Gastroesophageal sphincter (tissue), 4 donors: ENCODE results near the gene WNK3. TPM values are rescaled to one million over a fixed set of nuclear protein-coding genes. Genes with fewer than 3 reads are reported as not detected.
"Not testable (repeated sequence)": the region's sequence is repeated elsewhere in the genome, so short reads cannot be mapped to it uniquely, and the experiment has no call there.

Source experiments
- ATAC-seq: fragments of 150-250 bp; one replicate; pipeline ENCODE4 v1.9.1; 2016; ENCODE audit warnings: mild to moderate bottlenecking, moderate library complexity
- H3K27ac ChIP-seq, 4 donors: fragments of 200-600 bp; sonication (generic) in 3 of 4; 1 replicate in 3 of 4; 2 replicates in 1 of 4; pipeline ENCODE4 v1.5.1; 2016 to 2019
- H3K27me3 ChIP-seq: fragments of 200-600 bp; sonication (generic); one replicate; pipeline ENCODE4 v1.5.1; 2019
- H3K36me3 ChIP-seq, 2 donors: fragments of 200-600 bp; sonication (generic); one replicate each; pipeline ENCODE4 v1.5.1; 2019; ENCODE audit warnings: control low read depth in 1 of 2
- H3K4me1 ChIP-seq, 3 donors: fragments of 200-600 bp; sonication (generic); 1 replicate in 2 of 3; 2 replicates in 1 of 3; pipeline ENCODE4 v1.5.1; 2016 to 2019; ENCODE audit warnings: control low read depth in 2 of 3
- H3K4me3 ChIP-seq, 2 donors: fragments of 200-600 bp; sonication (generic); one replicate each; pipeline ENCODE4 v1.5.1; 2019; ENCODE audit warnings: mild to moderate bottlenecking in 1 of 2, moderate library complexity in 1 of 2
- H3K9me3 ChIP-seq, 3 donors: fragments of 200-600 bp; sonication (generic); one replicate each; pipeline ENCODE4 v1.5.1; 2017 to 2019; ENCODE audit warnings: control low read depth in 2 of 3
- EP300 ChIP-seq: sonication (generic); formaldehyde crosslinking; IDR thresholded peaks from one replicate; pipeline ENCODE4 v1.6.1; 2017; ENCODE audit warnings: antibody characterized with exemption, mild to moderate bottlenecking
- POLR2A ChIP-seq, 2 donors: fragments of 450-650 bp; IDR thresholded peaks; one replicate each; pipeline ENCODE4 v1.6.1; 2017; ENCODE audit warnings: antibody characterized with exemption in 2 of 2, mild to moderate bottlenecking in 2 of 2, moderate library complexity in 1 of 2
- POLR2AphosphoS5 ChIP-seq: sonication (generic); formaldehyde crosslinking; IDR thresholded peaks from one replicate; pipeline ENCODE4 v1.6.1; 2017; ENCODE audit warnings: antibody characterized with exemption
- WGBS, 2 donors: methylation state at CpG; one replicate each; pipeline ENCODE4 v1.1.5; 2018; ENCODE audit warnings: low coverage in 1 of 2; 5-methylcytosine and 5-hydroxymethylcytosine counted together
- total RNA-seq, 4 donors: library from RNA; depleted of rRNA; stranded (reverse); fragments of >200 nt; gene quantifications; one replicate each; pipeline ENCODE4 v1.1.0, GENCODE V29; 2016
- TF ChIP-seq, protein P1 (sequence below), 4 experiments: fragments of 200-600 bp in 2 of 4; fragments of 450-650 bp in 2 of 4; sonication (generic) in 1 of 4; IDR thresholded peaks; one replicate each; pipeline ENCODE4 v1.5.1; 2017 to 2019; ENCODE audit warnings: antibody characterized with exemption in 4 of 4, mild to moderate bottlenecking in 2 of 4, moderate library complexity in 2 of 4

WNK3 gene
- total RNA-seq = 1 to 10 TPM; 1.9 to 4.3 (median 3.0) TPM

GRCh38 chrX:54357414-54358377 lies at the start of gene WNK3:
TSS of gene WNK3 (minus strand) at chrX:54358046.
- no peaks in the 10 kb centered on the region for H3K27me3 ChIP-seq
- H3K27ac ChIP-seq = peak within 1 kb of the TSS; percentile 51 to 80 (median 79)
- peak; percentile 93 for ATAC-seq
- H3K4me1 ChIP-seq = peaks cover 0 to 10% (median 3%) of the 10 kb centered on the region in 3 donors
- H3K4me3 ChIP-seq = peak within 1 kb of the TSS; percentile 57 to 58
- no peaks in the 10 kb centered on the region for H3K9me3 ChIP-seq
- TF ChIP-seq POLR2AphosphoS5 (peak; percentile 58), POLR2A (IDR thresholded peaks at IDR 0.05) (peak; percentile 16 to 37), EP300 (no peak)
- 0 to 18% methylated on average over 8 to 28 of the region's 88 CpGs for WGBS, 2 donors
- no peaks in the 10 kb centered on the region for H3K36me3 ChIP-seq

GRCh38 chrX:54407266-54407665 lies 49.4 kb upstream of the WNK3 start:
- ATAC-seq = no peak
- no peaks in the 10 kb centered on the region for H3K27me3 ChIP-seq
- H3K27ac ChIP-seq = no peak overlapping the region
- H3K36me3 ChIP-seq = no peaks in the 10 kb centered on the region
- no peaks in the 10 kb centered on the region for H3K9me3 ChIP-seq
- 15 to 61% methylated on average over 2 of the region's 2 CpGs for WGBS, 2 donors
- H3K4me1 ChIP-seq = no peaks in the 10 kb centered on the region
- no peak for TF ChIP-seq POLR2A (IDR thresholded peaks at IDR 0.05)
- TF ChIP-seq, protein P1, sequence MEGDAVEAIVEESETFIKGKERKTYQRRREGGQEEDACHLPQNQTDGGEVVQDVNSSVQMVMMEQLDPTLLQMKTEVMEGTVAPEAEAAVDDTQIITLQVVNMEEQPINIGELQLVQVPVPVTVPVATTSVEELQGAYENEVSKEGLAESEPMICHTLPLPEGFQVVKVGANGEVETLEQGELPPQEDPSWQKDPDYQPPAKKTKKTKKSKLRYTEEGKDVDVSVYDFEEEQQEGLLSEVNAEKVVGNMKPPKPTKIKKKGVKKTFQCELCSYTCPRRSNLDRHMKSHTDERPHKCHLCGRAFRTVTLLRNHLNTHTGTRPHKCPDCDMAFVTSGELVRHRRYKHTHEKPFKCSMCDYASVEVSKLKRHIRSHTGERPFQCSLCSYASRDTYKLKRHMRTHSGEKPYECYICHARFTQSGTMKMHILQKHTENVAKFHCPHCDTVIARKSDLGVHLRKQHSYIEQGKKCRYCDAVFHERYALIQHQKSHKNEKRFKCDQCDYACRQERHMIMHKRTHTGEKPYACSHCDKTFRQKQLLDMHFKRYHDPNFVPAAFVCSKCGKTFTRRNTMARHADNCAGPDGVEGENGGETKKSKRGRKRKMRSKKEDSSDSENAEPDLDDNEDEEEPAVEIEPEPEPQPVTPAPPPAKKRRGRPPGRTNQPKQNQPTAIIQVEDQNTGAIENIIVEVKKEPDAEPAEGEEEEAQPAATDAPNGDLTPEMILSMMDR (IDR thresholded peaks at IDR 0.05) = no peak
- no peak for TF ChIP-seq EP300
- TF ChIP-seq POLR2AphosphoS5 = no peak
- H3K4me3 ChIP-seq = no peak overlapping the region

DNA sequence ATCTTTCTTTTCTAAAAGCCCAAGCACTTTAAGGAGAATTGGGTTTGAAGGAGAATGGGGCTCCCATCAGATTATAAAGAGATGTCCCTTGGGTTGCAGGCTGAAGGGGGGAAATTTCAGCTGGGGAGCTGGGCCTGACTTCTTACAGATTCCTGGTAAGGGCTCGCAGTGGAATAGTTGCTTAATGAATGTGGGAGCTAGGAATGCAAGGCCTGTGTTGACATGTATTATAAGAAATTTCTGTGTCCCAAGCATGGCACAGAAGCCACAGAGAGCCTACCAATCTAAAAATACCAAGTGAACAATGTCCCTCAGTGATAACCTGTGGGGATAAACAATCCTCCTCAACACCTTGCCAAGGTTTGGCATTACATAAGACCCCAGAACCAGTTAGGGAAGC lies 39.3 kb upstream of the WNK3 start:
- WGBS, 2 donors = 100% methylated on average over 1 of the region's 1 CpG
- H3K27me3 ChIP-seq = no peaks in the 10 kb centered on the region
- H3K27ac ChIP-seq = no peak overlapping the region
- no peak overlapping the region for H3K4me3 ChIP-seq
- H3K36me3 ChIP-seq = no peaks in the 10 kb centered on the region
- no peaks in the 10 kb centered on the region for H3K4me1 ChIP-seq
- TF ChIP-seq, protein P1 (IDR thresholded peaks at IDR 0.05) = no peak
- TF ChIP-seq POLR2A (IDR thresholded peaks at IDR 0.05) = no peak
- no peak for TF ChIP-seq EP300
- TF ChIP-seq POLR2AphosphoS5 = no peak
- no peaks in the 10 kb centered on the region for H3K9me3 ChIP-seq
- no peak for ATAC-seq

DNA sequence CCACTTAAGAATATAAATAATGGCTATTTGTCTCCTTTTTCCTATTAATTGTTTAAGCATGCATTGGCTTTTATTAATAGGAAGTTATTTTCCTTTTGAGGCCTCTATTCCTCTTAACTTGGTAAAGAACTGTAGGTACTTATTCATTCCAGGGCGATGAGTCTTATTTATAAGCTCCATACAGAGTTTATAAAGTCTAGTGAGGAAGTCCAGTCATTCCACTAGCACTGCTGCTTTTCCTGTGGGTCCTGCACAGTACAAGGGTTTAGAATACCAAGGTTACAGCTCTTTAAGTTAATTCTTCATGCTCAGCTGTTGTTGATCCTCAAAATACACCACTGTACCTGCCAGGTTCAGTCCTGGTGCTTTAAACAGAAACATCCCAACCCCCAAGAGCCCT lies 28.5 kb upstream of the WNK3 start:
- no peak for TF ChIP-seq EP300
- no peak for TF ChIP-seq POLR2AphosphoS5
- TF ChIP-seq, protein P1 (IDR thresholded peaks at IDR 0.05) = no peak
- no peak for TF ChIP-seq POLR2A (IDR thresholded peaks at IDR 0.05)
- Histone ChIP-seq H3K36me3 (no peaks in the 10 kb centered on the region), H3K4me1 (no peaks in the 10 kb centered on the region), H3K4me3 (no peak overlapping the region), H3K9me3 (no peaks in the 10 kb centered on the region), H3K27me3 (no peaks in the 10 kb centered on the region), H3K27ac (no peak overlapping the region)
- 45 to 50% methylated on average over 1 of the region's 1 CpG for WGBS, 2 donors
- no peak for ATAC-seq

DNA sequence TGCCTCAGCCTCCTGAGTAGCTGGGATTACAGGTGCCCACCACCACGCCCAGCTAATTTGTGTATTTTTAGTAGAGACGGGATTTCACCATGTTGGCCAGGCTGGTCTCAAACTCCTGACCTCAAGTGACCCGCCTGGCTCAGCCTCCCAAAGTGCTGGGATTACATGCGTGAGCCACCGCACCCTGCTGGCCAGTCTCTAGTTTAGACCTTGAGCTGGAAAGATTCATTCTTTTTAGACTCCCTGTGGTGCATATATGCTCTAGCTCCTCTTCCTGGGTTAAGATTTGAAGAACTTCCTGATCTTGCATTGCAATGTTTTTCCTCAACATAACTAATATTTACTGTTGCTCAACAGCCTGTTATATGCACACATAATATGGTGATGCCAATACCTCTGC lies 26.8 kb upstream of the WNK3 start:
- H3K27ac ChIP-seq, H3K4me3 ChIP-seq, ATAC-seq, H3K27me3 ChIP-seq, H3K9me3 ChIP-seq, H3K4me1 ChIP-seq, H3K36me3 ChIP-seq: not testable (repeated sequence)
- WGBS, 2 donors = 83% methylated on average over 3 of the region's 5 CpGs; no CpG with 5 or more reads in 1 of the 2 donors

DNA sequence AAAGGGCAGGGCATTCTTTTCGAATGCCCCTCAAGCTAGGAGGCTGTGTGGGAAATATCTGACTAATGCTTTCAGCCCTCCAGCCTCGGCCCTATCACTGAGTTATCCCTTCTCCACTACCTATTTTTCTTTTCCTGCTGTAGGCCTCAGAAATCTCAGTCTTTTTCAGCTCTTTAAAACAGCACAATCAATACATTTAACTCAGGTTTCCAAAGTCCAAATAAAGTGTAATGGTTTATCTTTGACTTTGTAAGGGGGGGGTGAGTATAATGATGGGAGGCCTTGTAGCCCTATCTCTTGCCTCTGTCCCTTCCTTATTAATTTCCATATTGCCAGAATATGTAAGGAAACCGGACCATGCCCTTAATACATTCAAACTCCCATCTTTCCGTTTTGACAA lies 1.6 kb upstream of the WNK3 start:
- Histone ChIP-seq H3K27ac (no peak overlapping the region), H3K9me3 (no peaks in the 10 kb centered on the region), H3K4me1 (peaks cover 0 to 10% (median 3%) of the 10 kb centered on the region in 3 donors), H3K27me3 (no peaks in the 10 kb centered on the region), H3K36me3 (no peaks in the 10 kb centered on the region), H3K4me3 (peak overlapping the region in 1 of 2 donors; percentile 58)
- TF ChIP-seq POLR2AphosphoS5 = no peak
- TF ChIP-seq, protein P1 (IDR thresholded peaks at IDR 0.05) = no peak
- no peak for TF ChIP-seq EP300
- no peak for TF ChIP-seq POLR2A (IDR thresholded peaks at IDR 0.05)
- no peak for ATAC-seq
- WGBS, 2 donors = 17 to 48% methylated on average over 1 to 2 of the region's 4 CpGs
